Heart left ventricle (tissue), 16 donors: ENCODE measurements around the gene GPRASP3. TPM values are rescaled to one million over a fixed set of nuclear protein-coding genes. Genes with fewer than 3 reads are reported as not detected.

Experiments
- ATAC-seq, 4 donors: fragments of 200-7000 bp; cut with Tn5 transposase; one replicate each; pipeline ENCODE4 v1.9.1; 2020 to 2022; ENCODE audit warnings: moderate library complexity in 4 of 4, mild to moderate bottlenecking in 3 of 4, moderate number of reproducible peaks in 1 of 4
- DNase-seq, 5 donors: peaks; one replicate each; pipeline ENCODE4 v3.0.0-alpha.2; 2020
- H3K27ac ChIP-seq, 12 donors: fragments of 200-600 bp; sonication (generic) in 4 of 12; one replicate each; pipeline versions ENCODE4 v1.5.0 to v1.8.0; 2016 to 2022; ENCODE audit warnings: mild to moderate bottlenecking in 2 of 12
- H3K27me3 ChIP-seq, 9 donors: fragments of 200-600 bp; sonication (generic) in 2 of 9; one replicate each; pipeline versions ENCODE4 v1.5.1 to v1.8.0; 2016 to 2022; ENCODE audit warnings: mild to moderate bottlenecking in 3 of 9
- H3K36me3 ChIP-seq, 9 donors: fragments of 200-600 bp; sonication (generic) in 2 of 9; one replicate each; pipeline versions ENCODE4 v1.5.0 to v1.8.0; 2018 to 2022; ENCODE audit warnings: mild to moderate bottlenecking in 2 of 9
- H3K4me1 ChIP-seq, 12 donors: fragments of 200-600 bp; sonication (generic) in 4 of 12; one replicate each; pipeline versions ENCODE4 v1.5.0 to v1.8.0; 2016 to 2022; ENCODE audit warnings: mild to moderate bottlenecking in 3 of 12
- H3K4me3 ChIP-seq, 12 donors: fragments of 200-600 bp; sonication (generic) in 4 of 12; one replicate each; pipeline versions ENCODE4 v1.5.0 to v1.8.0; 2017 to 2022; ENCODE audit warnings: mild to moderate bottlenecking in 9 of 12, moderate library complexity in 4 of 12
- H3K9me3 ChIP-seq, 12 donors: fragments of 200-600 bp; sonication (generic) in 4 of 12; one replicate each; pipeline versions ENCODE4 v1.5.0 to v1.8.0; 2016 to 2022; ENCODE audit warnings: mild to moderate bottlenecking in 1 of 12
- POLR2A ChIP-seq, 2 donors: fragments of 450-650 bp; IDR thresholded peaks; one replicate each; pipeline ENCODE4 v1.6.1; 2017; ENCODE audit warnings: antibody characterized with exemption in 2 of 2, mild to moderate bottlenecking in 2 of 2, moderate library complexity in 2 of 2
- WGBS, 4 donors: extraction: QIAGEN DNeasy Blood & Tissue Kit in 2 of 4; methylation state at CpG; one replicate each; pipeline versions ENCODE4 v1.1.5 to v1.1.7; 2013 to 2018; 5-methylcytosine and 5-hydroxymethylcytosine counted together
- intact Hi-C, 10 donors: fragments of 100-400 bp; cut with DNase I; formaldehyde crosslinking; loops; one replicate each; pipeline versions ENCODE4 v1.11.1 to v1.14.2; 2022
- polyA plus RNA-seq, 2 donors: library from polyadenylated mRNA; stranded (reverse); fragments of 200-250 nt; gene quantifications; one replicate each; pipeline ENCODE4 v1.2.3, GENCODE V29; 2013
- total RNA-seq, 9 donors: library from RNA; depleted of rRNA in 2 of 9; stranded (reverse); fragments of >200 nt in 2 of 9; fragmentation: NEBNext Ultra II Directional in 3 of 9; extraction: Animal tissue kit (Norgen Biotek cat#: 25700) in 3 of 9; gene quantifications; one replicate each; pipeline versions ENCODE4 v1.1.0 to v1.2.4, GENCODE V29; 2016 to 2023
- TF ChIP-seq, protein P1 (sequence below), 12 donors: fragments of 200-600 bp; sonication (generic) in 4 of 12; IDR thresholded peaks; one replicate each; pipeline versions ENCODE4 v1.5.0 to v1.8.0; 2018 to 2022; ENCODE audit warnings: antibody characterized with exemption in 12 of 12, mild to moderate bottlenecking in 5 of 12
- donor health status: ischemic (EF 13 %, LVEDD 7.1; RV severe dilation, severe dysfunction).
- donor health status: healthy with polysubstance abuse.
- donor health status: DM: no; HTN: yes; CAD: no.
- donor health status: DM: no; HTN: no; CAD: no.
- donor health status: ischemic (EF 25% LVEDD 6.9; RV normal size, moderate dysfunction).
- donor health status: ischemic (EF 25% LVEDD 5.7; RV mildly dilated, moderate dysfunction).
- donor health status: healthy.
- donor health status: DM: yes; HTN: yes; CAD: no.
- donor health status: ischemic (EF 35%, LVEDD 5.7; RV mildly dilated, moderate dysfunction).
- donor health status: nonischemic (EF 11% LVEDD 7.7; RV severe dilation, severe dysfunction).
- donor health status: DM: yes; HTN: yes; CAD: no.
- donor health status: PGD.
- donor health status: ischemic (EF 29% LVEDD 5.4; RV normal size, mild dysfunction).
- donor health status: nonischemic (EF 23%, LVEDD 6.1; RV moderate dilation, normal function).

GPRASP3 gene
- total and polyA plus RNA-seq, 11 donors, result 1.1 to 9.6 (median 5.0) TPM

DNA sequence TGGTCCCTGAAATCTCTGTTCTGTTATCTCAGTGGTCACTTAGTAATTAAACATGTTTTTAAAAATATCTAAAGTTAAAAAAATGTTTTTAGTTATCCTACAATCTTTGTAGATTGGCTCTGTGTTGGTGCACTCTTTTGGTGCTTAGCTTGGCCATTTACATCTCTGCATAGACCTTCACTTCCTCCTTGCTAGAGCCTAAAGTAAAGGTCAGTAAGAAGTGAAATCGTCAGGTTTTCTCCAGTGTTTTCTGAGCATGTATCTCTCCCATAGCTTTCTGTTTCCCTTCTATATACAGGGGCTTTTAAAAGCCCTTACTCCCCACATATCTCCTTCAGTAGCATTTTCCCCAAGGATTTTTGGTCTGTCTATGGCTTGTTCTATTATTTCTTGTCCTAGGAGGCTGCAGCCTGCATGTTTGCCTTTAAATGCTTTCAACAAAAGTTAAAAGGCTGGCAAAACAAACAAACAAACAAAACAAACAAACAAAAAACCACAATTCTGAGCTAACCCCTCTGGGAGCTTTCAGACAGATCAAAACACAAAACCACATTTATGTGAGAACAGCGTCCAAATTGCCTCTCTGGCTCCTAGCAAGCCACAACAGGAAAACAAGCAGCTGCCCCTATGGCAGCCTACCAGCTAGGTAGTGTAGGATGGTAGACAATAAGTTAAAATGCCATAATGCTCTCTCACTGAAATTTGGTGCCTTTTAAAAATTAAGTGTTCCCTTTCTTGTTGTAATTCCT lies 35.6 kb upstream of the GPRASP3 start:
- intact Hi-C loops, result no loop called here
- no peak for ATAC-seq
- no peak overlapping the region for H3K27ac ChIP-seq
- WGBS, 4 donors, result 62 to 70% (median 65%) methylated on average over 2 of the region's 2 CpGs
- H3K4me1 ChIP-seq, result no peaks in the 10 kb centered on the region
- peaks cover 0 to 3% (median 0%) of the 10 kb centered on the region in 9 donors for H3K36me3 ChIP-seq
- H3K27me3 ChIP-seq, result no peaks in the 10 kb centered on the region
- H3K9me3 ChIP-seq, result peaks cover 0 to 30% (median 14%) of the 10 kb centered on the region in 12 donors
- no peak overlapping the region for H3K4me3 ChIP-seq
- no peak for DNase-seq
- TF ChIP-seq POLR2A (IDR thresholded peaks at IDR 0.05), result no peak
- TF ChIP-seq, protein P1, sequence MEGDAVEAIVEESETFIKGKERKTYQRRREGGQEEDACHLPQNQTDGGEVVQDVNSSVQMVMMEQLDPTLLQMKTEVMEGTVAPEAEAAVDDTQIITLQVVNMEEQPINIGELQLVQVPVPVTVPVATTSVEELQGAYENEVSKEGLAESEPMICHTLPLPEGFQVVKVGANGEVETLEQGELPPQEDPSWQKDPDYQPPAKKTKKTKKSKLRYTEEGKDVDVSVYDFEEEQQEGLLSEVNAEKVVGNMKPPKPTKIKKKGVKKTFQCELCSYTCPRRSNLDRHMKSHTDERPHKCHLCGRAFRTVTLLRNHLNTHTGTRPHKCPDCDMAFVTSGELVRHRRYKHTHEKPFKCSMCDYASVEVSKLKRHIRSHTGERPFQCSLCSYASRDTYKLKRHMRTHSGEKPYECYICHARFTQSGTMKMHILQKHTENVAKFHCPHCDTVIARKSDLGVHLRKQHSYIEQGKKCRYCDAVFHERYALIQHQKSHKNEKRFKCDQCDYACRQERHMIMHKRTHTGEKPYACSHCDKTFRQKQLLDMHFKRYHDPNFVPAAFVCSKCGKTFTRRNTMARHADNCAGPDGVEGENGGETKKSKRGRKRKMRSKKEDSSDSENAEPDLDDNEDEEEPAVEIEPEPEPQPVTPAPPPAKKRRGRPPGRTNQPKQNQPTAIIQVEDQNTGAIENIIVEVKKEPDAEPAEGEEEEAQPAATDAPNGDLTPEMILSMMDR (IDR thresholded peaks at IDR 0.05), result no peak

DNA sequence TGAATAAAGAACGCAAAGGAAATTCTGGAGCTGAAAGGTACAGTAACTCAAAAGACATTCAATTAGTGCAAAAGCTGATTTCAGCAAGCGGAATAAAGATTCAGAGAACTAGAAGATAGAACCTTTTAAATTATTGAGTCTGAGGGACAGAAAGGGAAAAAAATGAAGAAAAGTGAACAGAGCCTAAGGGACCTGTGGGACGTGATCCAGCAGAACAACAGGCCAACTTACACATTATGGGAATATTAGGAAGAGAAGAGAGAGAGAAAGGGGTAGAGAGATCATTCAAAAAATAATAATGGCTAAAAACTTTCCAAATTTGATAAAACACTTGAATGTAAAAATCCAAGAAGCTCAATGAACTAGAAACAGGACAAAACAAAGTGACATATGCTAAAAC lies 25.8 kb upstream of the GPRASP3 start:
- H3K36me3 ChIP-seq, result no peaks in the 10 kb centered on the region
- H3K4me1 ChIP-seq, result no peaks in the 10 kb centered on the region
- no peak for TF ChIP-seq POLR2A (IDR thresholded peaks at IDR 0.05)
- TF ChIP-seq, protein P1 (IDR thresholded peaks at IDR 0.05), result no peak
- peaks cover 0 to 4% (median 0%) of the 10 kb centered on the region in 9 donors for H3K27me3 ChIP-seq
- DNase-seq (no peak), ATAC-seq (no peak)
- H3K27ac ChIP-seq, result no peak overlapping the region
- no peak overlapping the region for H3K4me3 ChIP-seq
- intact Hi-C loops, result no loop called here
- WGBS, 4 donors, result 79 to 92% (median 87%) methylated on average over 3 of the region's 3 CpGs
- peaks cover 0 to 8% (median 0%) of the 10 kb centered on the region in 12 donors for H3K9me3 ChIP-seq

DNA sequence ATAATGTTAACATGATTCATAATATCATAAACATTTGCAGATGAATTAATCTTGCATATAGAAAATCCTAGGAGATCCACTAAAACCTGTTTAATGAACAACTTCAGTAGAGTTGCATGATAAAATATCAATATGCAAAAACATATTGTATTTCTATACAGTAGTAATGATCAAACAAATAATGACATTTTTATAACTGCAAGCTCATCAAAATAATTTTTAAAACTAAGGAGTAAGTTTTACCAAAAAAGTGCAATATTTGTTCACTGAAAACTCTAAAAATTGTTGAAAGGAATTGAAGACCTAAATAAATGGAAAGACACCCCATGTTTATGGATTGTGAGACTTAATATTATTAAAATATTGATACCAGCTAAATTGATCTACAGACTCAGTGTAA lies 24.2 kb upstream of the GPRASP3 start:
- no peaks in the 10 kb centered on the region for H3K4me1 ChIP-seq
- intact Hi-C loops, result no loop called here
- H3K27me3 ChIP-seq, result peaks cover 0 to 6% (median 0%) of the 10 kb centered on the region in 9 donors

DNA sequence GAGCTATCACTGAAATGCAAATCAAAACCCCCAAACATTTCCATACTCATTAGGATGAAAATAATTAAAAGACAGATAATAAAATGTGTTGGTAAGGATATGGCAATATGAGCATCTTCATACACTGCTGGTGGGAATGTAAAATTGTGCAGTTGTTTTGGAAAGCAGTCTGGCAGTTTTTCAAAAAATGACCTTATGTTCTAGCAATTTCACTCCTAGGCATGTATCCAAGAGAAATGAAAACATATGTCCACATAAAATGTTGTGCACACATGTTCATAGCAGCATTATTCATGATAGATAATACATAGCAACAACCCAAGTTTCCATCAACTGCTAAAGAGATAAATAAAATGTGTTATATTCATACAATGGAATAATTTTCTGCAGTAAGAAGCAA lies 23.0 kb upstream of the GPRASP3 start:
- H3K27ac ChIP-seq, result no peak overlapping the region
- TF ChIP-seq, protein P1 (IDR thresholded peaks at IDR 0.05), result no peak
- H3K36me3 ChIP-seq, result no peaks in the 10 kb centered on the region
- ATAC-seq, result no peak
- no peaks in the 10 kb centered on the region for H3K9me3 ChIP-seq
- intact Hi-C loops, result no loop called here
- no peaks in the 10 kb centered on the region for H3K4me1 ChIP-seq
- H3K4me3 ChIP-seq, result no peak overlapping the region
- peaks cover 0 to 4% (median 0%) of the 10 kb centered on the region in 9 donors for H3K27me3 ChIP-seq
- no peak for DNase-seq

More for the DNA sequence above, 24.2 kb upstream of the GPRASP3 start:
- no peak for ATAC-seq
- Histone ChIP-seq H3K36me3 (no peaks in the 10 kb centered on the region), H3K9me3 (peaks cover 0 to 7% (median 0%) of the 10 kb centered on the region in 12 donors), H3K4me3 (no peak overlapping the region), H3K27ac (no peak overlapping the region)
- no peak for DNase-seq
- no peak for TF ChIP-seq POLR2A (IDR thresholded peaks at IDR 0.05)
- TF ChIP-seq, protein P1 (IDR thresholded peaks at IDR 0.05), result no peak
